PC-3 (cell line): Measurements from ENCODE around the gene HAUS7. TPM values are rescaled to one million over a fixed set of nuclear protein-coding genes. Genes with fewer than 3 reads are reported as not detected.

Source experiments
- ATAC-seq: fragments of 200-7000 bp; cut with Tn5 transposase; 2 replicates; pipeline ENCODE4 v1.9.1; 2020; ENCODE audit warnings: mild to moderate bottlenecking, moderate library complexity
- BruUV-seq: library from RNA; stranded (reverse); fragments of 400-500 nt; replicated peaks from 2 replicates; lab custom pipeline; 2021; lab: Mats Ljungman, UMichigan
- CTCF ChIA-PET: fragments of 300-600 bp; sonication (Branson Sonifier 250); formaldehyde crosslinking; loops from one replicate; lab custom pipeline; 2022; ENCODE audit warnings: antibody characterized with exemption; lab: Charles Lee
- POLR2A ChIA-PET: fragments of 300-600 bp; sonication (Branson Sonifier 250); formaldehyde crosslinking; loops from one replicate; lab custom pipeline; 2022; ENCODE audit warnings: antibody characterized with exemption; ENCODE audit not compliant: unreplicated experiment; lab: Charles Lee
- DNase-seq: peaks from one replicate; pipeline ENCODE4 v3.0.0-alpha.2; 2015
- H2AFZ ChIP-seq: fragments of 300-600 bp; sonication (generic); 2 replicates; pipeline ENCODE4 v1.6.0; 2016; ENCODE audit warnings: antibody characterized with exemption, low read length
- H3F3A ChIP-seq: fragments of 300-600 bp; sonication (generic); one replicate; pipeline ENCODE4 v1.6.0; 2017; ENCODE audit warnings: antibody characterized with exemption, low read length, control low read depth, mild to moderate bottlenecking; ENCODE audit not compliant: unreplicated experiment
- H3K27ac ChIP-seq: fragments of 300-600 bp; sonication (generic); 2 replicates; pipeline ENCODE4 v1.5.1; 2016; ENCODE audit warnings: mild to moderate bottlenecking, low read length
- H3K27me3 ChIP-seq: fragments of 300-600 bp; sonication (generic); 2 replicates; pipeline ENCODE4 v1.6.1; 2016; ENCODE audit warnings: low read length, mixed read lengths
- H3K36me3 ChIP-seq: fragments of 300-600 bp; sonication (generic); 2 replicates; pipeline ENCODE4 v1.6.1; 2016; ENCODE audit warnings: low read depth, mixed run types, low read length, mixed read lengths
- H3K4me1 ChIP-seq: fragments of 300-600 bp; sonication (generic); 2 replicates; pipeline ENCODE4 v1.5.1; 2016; ENCODE audit warnings: low read length; ENCODE audit not compliant: insufficient read depth
- H3K4me2 ChIP-seq: fragments of 300-600 bp; sonication (generic); 2 replicates; pipeline ENCODE4 v1.6.0; 2016; ENCODE audit warnings: low read length
- H3K4me3 ChIP-seq: fragments of 300-600 bp; sonication (generic); 2 replicates; pipeline ENCODE4 v1.5.1; 2016; ENCODE audit warnings: mild to moderate bottlenecking, low read length, mixed read lengths
- H3K79me2 ChIP-seq: fragments of 300-600 bp; sonication (generic); 2 replicates; pipeline ENCODE4 v1.6.1; 2017; ENCODE audit warnings: low read length, mixed read lengths
- H3K9ac ChIP-seq: fragments of 300-600 bp; sonication (generic); 2 replicates; pipeline ENCODE4 v1.6.0; 2016; ENCODE audit warnings: mild to moderate bottlenecking, low read length
- H3K9me2 ChIP-seq: fragments of 300-600 bp; sonication (generic); replicated peaks from 2 replicates; pipeline ENCODE4 v1.6.1; 2016; ENCODE audit warnings: mixed run types, low read length, mixed read lengths
- H3K9me3 ChIP-seq: fragments of 300-600 bp; sonication (generic); 2 replicates; pipeline ENCODE4 v1.6.1; 2016; ENCODE audit warnings: low read length, mixed read lengths
- H4K20me1 ChIP-seq: fragments of 300-600 bp; sonication (generic); 2 replicates; pipeline ENCODE4 v1.6.1; 2016; ENCODE audit warnings: low read length, mixed read lengths
- CTCF ChIP-seq: fragments of 300-600 bp; sonication (generic); conservative IDR thresholded peaks from 2 replicates; pipeline ENCODE4 v1.5.1; 2017; ENCODE audit warnings: antibody characterized with exemption, low read depth, mild to moderate bottlenecking, low read length
- EZH2 ChIP-seq: fragments of 300-600 bp; sonication (generic); IDR thresholded peaks from one replicate; pipeline ENCODE4 v1.6.1; 2017; ENCODE audit warnings: antibody characterized with exemption, mild to moderate bottlenecking, low read length; ENCODE audit not compliant: unreplicated experiment
- EZH2phosphoT487 ChIP-seq: fragments of 300-600 bp; sonication (generic); IDR thresholded peaks from 2 replicates; pipeline ENCODE4 v1.6.1; 2018; ENCODE audit warnings: mild to moderate bottlenecking, antibody characterized with exemption, low read length, borderline replicate concordance
- intact Hi-C: fragments of 100-400 bp; cut with micrococcal nuclease; formaldehyde crosslinking; loops from 2 replicates; pipeline ENCODE4 v1.9.0; 2023
- total RNA-seq: library from RNA; depleted of rRNA; stranded (reverse); fragments of >200 nt; gene quantifications from 2 replicates; pipeline ENCODE4 v1.2.3, GENCODE V29; 2014

The HAUS7 gene
- total RNA-seq, 1 experiment from 2014 or later = 46.0 TPM

- H3K36me3 ChIP-seq = no peaks in the 10 kb centered on the region
- BruUV-seq = no TSS peak
- TF ChIP-seq EZH2phosphoT487 (no peak), EZH2 (no peak), CTCF (no peak)
- no peak overlapping the region for H2AFZ ChIP-seq
- no peaks in the 10 kb centered on the region for H3K79me2 ChIP-seq
- H3F3A ChIP-seq = no peaks in the 10 kb centered on the region
- H3K4me3 ChIP-seq = no peak overlapping the region
- no peaks in the 10 kb centered on the region for H4K20me1 ChIP-seq
- H3K27ac ChIP-seq = no peak overlapping the region
- DNase-seq = no peak
- no peak overlapping the region for H3K4me2 ChIP-seq
- ChIA-PET CTCF (no interaction called here), POLR2A (no interaction called here)
- H3K4me1 ChIP-seq = no peaks in the 10 kb centered on the region
- no peaks in the 10 kb centered on the region for H3K9me3 ChIP-seq
- no peaks in the 10 kb centered on the region for H3K9me2 ChIP-seq
- ATAC-seq = no peak
- intact Hi-C loops = no loop called here
- H3K9ac ChIP-seq = no peak overlapping the region
- no peaks in the 10 kb centered on the region for H3K27me3 ChIP-seq
Observed at GRCh38 chrX:153502131-153502530, 31.8 kb upstream of the HAUS7 start.

- H3K9me3 ChIP-seq = no peaks in the 10 kb centered on the region
- DNase-seq = no peak
- H3K9ac ChIP-seq = no peak overlapping the region
- no peak overlapping the region for H3K27ac ChIP-seq
- H3K9me2 ChIP-seq = no peaks in the 10 kb centered on the region
- no peak overlapping the region for H2AFZ ChIP-seq
- no peaks in the 10 kb centered on the region for H4K20me1 ChIP-seq
- H3K27me3 ChIP-seq = no peaks in the 10 kb centered on the region
- POLR2A ChIA-PET = no interaction called here
- no peak for ATAC-seq
- no TSS peak for BruUV-seq
- intact Hi-C loops = no loop called here
- no peaks in the 10 kb centered on the region for H3K4me1 ChIP-seq
- TF ChIP-seq CTCF (no peak), EZH2 (no peak), EZH2phosphoT487 (no peak)
- no peaks in the 10 kb centered on the region for H3K79me2 ChIP-seq
- no peak overlapping the region for H3K4me2 ChIP-seq
- H3F3A ChIP-seq = no peaks in the 10 kb centered on the region
- no peaks in the 10 kb centered on the region for H3K36me3 ChIP-seq
- CTCF ChIA-PET = no interaction called here
- no peak overlapping the region for H3K4me3 ChIP-seq
Observed at GRCh38 chrX:153501530-153501929, 31.2 kb upstream of the HAUS7 start.

- Histone ChIP-seq H3K9ac (no peak overlapping the region), H3K27ac (no peak overlapping the region), H3K79me2 (no peaks in the 10 kb centered on the region), H3K36me3 (no peaks in the 10 kb centered on the region), H3K4me2 (no peak overlapping the region), H3K4me3 (no peak overlapping the region), H3K9me3 (no peaks in the 10 kb centered on the region), H3K27me3 (peaks cover 5% of the 10 kb centered on the region; the same call in 1 of the 2 replicates), H3K9me2 (no peaks in the 10 kb centered on the region), H2AFZ (no peak overlapping the region), H3K4me1 (no peaks in the 10 kb centered on the region), H3F3A (no peaks in the 10 kb centered on the region), H4K20me1 (no peaks in the 10 kb centered on the region)
- no TSS peak for BruUV-seq
- POLR2A ChIA-PET = no interaction called here
- no peak for TF ChIP-seq EZH2
- no peak for TF ChIP-seq EZH2phosphoT487
- no peak for TF ChIP-seq CTCF
- ATAC-seq (no peak), DNase-seq (no peak)
- CTCF ChIA-PET = no interaction called here
- intact Hi-C loops = no loop called here
Observed at GRCh38 chrX:153500676-153501280, 30.4 kb upstream of the HAUS7 start.
